SK-N-SH (cell line): ENCODE data around the gene KLHDC9. TPM values are rescaled to one million over a fixed set of nuclear protein-coding genes. Genes with fewer than 3 reads are reported as not detected.

Experiments used
- CTCF ChIA-PET: fragments of 300-600, 350-600 bp; formaldehyde crosslinking; extraction: SDS; loops from one replicate; lab custom pipeline; 2021; lab: Yijun Ruan, JAX
- POLR2A ChIA-PET: fragments of 350-600 bp; sonication (Branson Sonifier 250); formaldehyde crosslinking; extraction: SDS; loops from one replicate; lab custom pipeline; 2020; ENCODE audit warnings: antibody characterized with exemption, inconsistent platforms; lab: Yijun Ruan, JAX
- DNase-seq: peaks from one replicate; pipeline ENCODE4 v3.0.0; 2012
- H2AFZ ChIP-seq: fragments of 200-600 bp; sonication (generic); 2 replicates; pipeline ENCODE4 v1.8.1; 2016; ENCODE audit warnings: antibody characterized with exemption, mild to moderate bottlenecking, low read depth
- H3F3A ChIP-seq: fragments of 200-600 bp; sonication (generic); replicated peaks from 2 replicates; pipeline ENCODE3; 2016; ENCODE audit warnings: antibody characterized with exemption, mild to moderate bottlenecking; ENCODE audit not compliant: insufficient read depth
- H3K27ac ChIP-seq, 2 experiments: fragments of 200-500 bp in 1 of 2; fragments of 200-600 bp in 1 of 2; sonication (Bioruptor generic) in 1 of 2; sonication (generic), shearing (Covaris generic) in 1 of 2; 2 replicates each; pipeline versions ENCODE4 v1.5.1 to v1.6.1; 2014 to 2016; ENCODE audit warnings: low read depth in 2 of 2, inconsistent platforms in 1 of 2, low read length in 1 of 2, mild to moderate bottlenecking in 1 of 2, mixed read lengths in 1 of 2
- H3K27me3 ChIP-seq: fragments of 200-600 bp; sonication (generic), shearing (Covaris generic); 2 replicates; pipeline ENCODE4 v1.6.1; 2016; ENCODE audit warnings: mixed run types; ENCODE audit not compliant: insufficient read depth
- H3K36me3 ChIP-seq, 2 experiments: fragments of 200-500 bp in 1 of 2; fragments of 200-600 bp in 1 of 2; sonication (Bioruptor generic) in 1 of 2; sonication (generic) in 1 of 2; replicated peaks in 1 of 2; 2 replicates each; pipeline versions ENCODE3 to v1.5.1; 2014 to 2016; ENCODE audit warnings: low read length in 1 of 2, mild to moderate bottlenecking in 1 of 2; ENCODE audit not compliant: insufficient read depth in 2 of 2, control insufficient read depth in 1 of 2
- H3K4me1 ChIP-seq, 2 experiments: fragments of 200-500 bp in 1 of 2; fragments of 200-600 bp in 1 of 2; sonication (Bioruptor generic) in 1 of 2; sonication (generic), shearing (Covaris generic) in 1 of 2; 2 replicates each; pipeline versions ENCODE4 v1.5.1 to v1.6.1; 2014 to 2016; ENCODE audit warnings: low read depth in 1 of 2, low read length in 1 of 2, mixed run types in 1 of 2; ENCODE audit not compliant: insufficient read depth in 2 of 2, control insufficient read depth in 1 of 2
- H3K4me2 ChIP-seq: fragments of 200-600 bp; sonication (generic), shearing (Covaris generic); 2 replicates; pipeline ENCODE4 v1.6.1; 2017; ENCODE audit warnings: mixed run types
- H3K4me3 ChIP-seq, 2 experiments: fragments of 200-500 bp in 1 of 2; fragments of 200-600 bp in 1 of 2; sonication (Bioruptor generic) in 1 of 2; sonication (generic), shearing (Covaris generic) in 1 of 2; 2 replicates each; pipeline versions ENCODE4 v1.5.1 to v1.8.1; 2014 to 2016; ENCODE audit warnings: low read depth in 2 of 2, inconsistent platforms in 1 of 2, low read length in 1 of 2, mild to moderate bottlenecking in 1 of 2, mixed read lengths in 1 of 2, moderate library complexity in 1 of 2
- H3K79me2 ChIP-seq: fragments of 200-600 bp; sonication (generic); 2 replicates; pipeline ENCODE4 v1.8.1; 2017; ENCODE audit warnings: mild to moderate bottlenecking; ENCODE audit not compliant: insufficient read depth
- H3K9ac ChIP-seq: fragments of 200-600 bp; sonication (generic); 2 replicates; pipeline ENCODE4 v1.6.1; 2017; ENCODE audit warnings: mixed run types
- H3K9me2 ChIP-seq: fragments of 200-600 bp; sonication (generic); 2 replicates; pipeline ENCODE4 v1.6.1; 2017; ENCODE audit warnings: mixed run types
- H3K9me3 ChIP-seq: fragments of 200-600 bp; sonication (generic); 2 replicates; pipeline ENCODE4 v1.6.1; 2017; ENCODE audit warnings: mixed run types, mild to moderate bottlenecking, moderate library complexity
- H4K20me1 ChIP-seq: fragments of 200-600 bp; sonication (generic); 2 replicates; pipeline ENCODE4 v1.6.1; 2017; ENCODE audit warnings: mild to moderate bottlenecking, mixed run types; ENCODE audit not compliant: insufficient read depth
- CTCF ChIP-seq: fragments of 200-600 bp; sonication (generic); IDR thresholded peaks from 2 replicates; pipeline ENCODE4 v1.6.1; 2017; ENCODE audit warnings: antibody characterized with exemption, mild to moderate bottlenecking, moderate library complexity
- ELF1 ChIP-seq: IDR thresholded peaks from 2 replicates; pipeline ENCODE4 v1.4.0; 2012
- EP300 ChIP-seq, 2 experiments: IDR thresholded peaks; 2 replicates each; pipeline versions ENCODE4 v1.4.0 to v1.6.1; 2012; ENCODE audit warnings: borderline replicate concordance in 1 of 2, low read depth in 1 of 2, low read length in 1 of 2
- FOXM1 ChIP-seq: IDR thresholded peaks from 2 replicates; pipeline ENCODE4 v1.4.0; 2012; ENCODE audit warnings: low read depth, mild to moderate bottlenecking
- GABPA ChIP-seq: IDR thresholded peaks from 2 replicates; pipeline ENCODE4 v1.4.0; 2012; ENCODE audit warnings: low read depth, mild to moderate bottlenecking
- IRF3 ChIP-seq: fragments of 150-350 bp; IDR thresholded peaks from 2 replicates; pipeline ENCODE4 v1.6.1; 2016; ENCODE audit warnings: mild to moderate bottlenecking, low read depth, low read length
- MEF2A ChIP-seq: IDR thresholded peaks from 2 replicates; pipeline ENCODE4 v1.4.0; 2012; ENCODE audit warnings: low read depth, borderline replicate concordance
- MXI1 ChIP-seq: IDR thresholded peaks from 2 replicates; pipeline ENCODE4 v1.6.1; 2012; ENCODE audit warnings: mild to moderate bottlenecking, low read depth, low read length, improper control_type of control experiment
- PBX3 ChIP-seq: IDR thresholded peaks from 2 replicates; pipeline ENCODE4; 2012
- POLR2AphosphoS5 ChIP-seq: IDR thresholded peaks from 2 replicates; pipeline ENCODE4 v1.6.1; 2012; ENCODE audit warnings: low read depth, low read length
- RAD21 ChIP-seq: IDR thresholded peaks from 2 replicates; pipeline ENCODE4 v1.6.1; 2012; ENCODE audit warnings: mild to moderate bottlenecking, low read length
- SMC3 ChIP-seq: IDR thresholded peaks from 2 replicates; pipeline ENCODE4 v1.6.1; 2012; ENCODE audit warnings: low read depth, low read length, improper control_type of control experiment
- TAF1 ChIP-seq: IDR thresholded peaks from 2 replicates; pipeline ENCODE4 v1.6.1; 2012; ENCODE audit warnings: low read depth, mild to moderate bottlenecking, low read length, moderate library complexity, borderline replicate concordance
- TCF12 ChIP-seq: IDR thresholded peaks from 2 replicates; pipeline ENCODE4 v1.4.0; 2012
- USF2 ChIP-seq: fragments of 150-350 bp; IDR thresholded peaks from 2 replicates; pipeline ENCODE4 v1.6.1; 2017; ENCODE audit warnings: antibody characterized with exemption, low read length, low read depth, borderline replicate concordance
- WGBS: methylation state at CpG from one replicate; pipeline ENCODE4 v1.1.6; 2017; ENCODE audit warnings: low lambda C conversion rate; 5-methylcytosine and 5-hydroxymethylcytosine counted together
- polyA plus RNA-seq, 3 experiments: library from polyadenylated mRNA; depleted of rRNA; stranded (reverse); fragments of >200 nt; gene quantifications; 2 replicates each; pipeline ENCODE4 v1.2.3, GENCODE V29; 2012
- TF ChIP-seq, protein P1 (sequence below): IDR thresholded peaks from 2 replicates; pipeline ENCODE4 v1.4.0; 2012; ENCODE audit warnings: low read depth

The KLHDC9 gene
- polyA plus RNA-seq, 1 of the 3 experiments (the other 2 are of a cell fraction), result 4.7 TPM

DNA sequence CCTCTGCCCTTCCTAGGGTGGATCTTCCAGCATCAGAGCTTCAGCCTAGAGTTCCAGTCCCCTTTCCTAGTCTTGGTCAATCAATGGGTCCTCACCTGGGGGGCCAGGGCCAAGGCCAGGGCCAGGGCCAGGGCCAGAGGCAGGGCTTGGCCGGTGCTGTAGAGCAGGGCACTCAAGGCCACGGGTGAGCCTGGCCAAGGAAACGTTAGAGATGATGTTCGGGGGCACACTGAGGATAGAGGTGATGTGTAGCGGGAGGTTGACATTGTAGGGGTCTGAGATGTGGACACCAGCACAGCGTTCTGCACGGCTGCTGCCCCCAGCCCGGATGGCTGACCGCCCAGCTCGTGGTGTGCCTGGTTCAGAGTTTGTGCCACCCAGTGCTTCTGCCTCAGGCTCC, 46.9 kb upstream of the KLHDC9 start:
- H3K79me2 ChIP-seq, result no peaks in the 10 kb centered on the region
- H3K27ac ChIP-seq, result no peak overlapping the region
- H3K27me3 ChIP-seq, result no peaks in the 10 kb centered on the region
- no peaks in the 10 kb centered on the region for H3K9me2 ChIP-seq
- H3K4me3 ChIP-seq, result no peak overlapping the region
- H3K9ac ChIP-seq, result no peak overlapping the region
- no peaks in the 10 kb centered on the region for H3K36me3 ChIP-seq
- ChIA-PET POLR2A (no interaction called here), CTCF (interaction anchor here (1.2 to 1.7 kb wide), 2 partner anchors 84 to 88 kb away, joined by 3 to 4 read pairs; no protein-coding TSS in a partner anchor)
- no peak for DNase-seq
- H3K4me2 ChIP-seq, result no peak overlapping the region
- H2AFZ ChIP-seq, result no peak overlapping the region
- no peaks in the 10 kb centered on the region for H4K20me1 ChIP-seq
- no peaks in the 10 kb centered on the region for H3K9me3 ChIP-seq
- H3K4me1 ChIP-seq, result no peaks in the 10 kb centered on the region; a peak in 1 of 4 replicates
- TF ChIP-seq RAD21, result no peak
- H3F3A ChIP-seq, result no peaks in the 10 kb centered on the region
- 67% methylated on average over 10 of the region's 10 CpGs for WGBS

DNA sequence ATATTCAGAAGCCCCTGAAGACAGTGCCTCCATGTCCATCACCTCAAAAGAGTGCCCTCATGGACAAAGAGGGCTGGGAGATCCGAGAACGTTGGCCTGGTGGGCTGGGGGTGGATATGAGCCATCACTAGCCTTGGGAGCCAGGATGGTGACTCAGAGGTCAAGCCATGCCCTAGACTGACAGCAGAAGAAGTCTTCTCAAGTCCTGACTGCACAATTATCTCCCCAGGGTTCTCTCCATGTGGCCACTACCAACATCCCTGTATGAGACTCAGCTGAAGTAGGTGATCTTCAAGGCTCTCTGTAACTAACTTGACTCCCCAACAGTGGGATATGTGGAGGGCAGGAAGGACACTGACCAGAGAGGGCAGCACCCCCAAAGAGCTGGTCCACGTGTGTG, 45.3 kb upstream of the KLHDC9 start:
- no peaks in the 10 kb centered on the region for H3K36me3 ChIP-seq
- H3K9me2 ChIP-seq, result no peaks in the 10 kb centered on the region
- ChIA-PET CTCF (no interaction called here), POLR2A (no interaction called here)
- TF ChIP-seq FOXM1 (no peak), IRF3 (no peak), TAF1 (no peak), SMC3 (no peak), ELF1 (no peak), MEF2A (no peak), TCF12 (no peak)
- TF ChIP-seq, protein P1, sequence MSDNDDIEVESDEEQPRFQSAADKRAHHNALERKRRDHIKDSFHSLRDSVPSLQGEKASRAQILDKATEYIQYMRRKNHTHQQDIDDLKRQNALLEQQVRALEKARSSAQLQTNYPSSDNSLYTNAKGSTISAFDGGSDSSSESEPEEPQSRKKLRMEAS, result no peak
- no peaks in the 10 kb centered on the region for H3K79me2 ChIP-seq
- H2AFZ ChIP-seq, result no peak overlapping the region
- H3K27me3 ChIP-seq, result no peaks in the 10 kb centered on the region
- no peak overlapping the region for H3K27ac ChIP-seq
- H3K4me2 ChIP-seq, result no peak overlapping the region
- WGBS, result 63% methylated on average over 3 of the region's 3 CpGs
- H3F3A ChIP-seq, result no peaks in the 10 kb centered on the region
- H3K4me1 ChIP-seq, result no peaks in the 10 kb centered on the region
- no peak overlapping the region for H3K4me3 ChIP-seq
- H4K20me1 ChIP-seq, result no peaks in the 10 kb centered on the region
- H3K9me3 ChIP-seq, result no peaks in the 10 kb centered on the region
- DNase-seq, result no peak
- no peak overlapping the region for H3K9ac ChIP-seq

GRCh38 chr1:161054232-161054631, 43.9 kb upstream of the KLHDC9 start:
- Histone ChIP-seq H2AFZ (no peak overlapping the region), H3K36me3 (no peaks in the 10 kb centered on the region), H3K9ac (no peak overlapping the region), H3K9me2 (no peaks in the 10 kb centered on the region), H4K20me1 (no peaks in the 10 kb centered on the region), H3K4me2 (no peak overlapping the region), H3K27ac (no peak overlapping the region), H3K4me3 (no peak overlapping the region), H3F3A (no peaks in the 10 kb centered on the region), H3K4me1 (no peaks in the 10 kb centered on the region), H3K79me2 (no peaks in the 10 kb centered on the region), H3K9me3 (no peaks in the 10 kb centered on the region), H3K27me3 (no peaks in the 10 kb centered on the region)
- POLR2A ChIA-PET, result no interaction called here
- CTCF ChIA-PET, result interaction anchor here (0.7 to 1.5 kb wide), 3 partner anchors 17 to 44 kb away, joined by 3 to 4 read pairs (median 3); partner anchors contain the start of gene KLHDC9
- no peak for DNase-seq
- TF ChIP-seq MXI1 (no peak), USF2 (no peak), MEF2A (no peak), GABPA (no peak), IRF3 (no peak), POLR2AphosphoS5 (no peak), EP300 (IDR thresholded peaks at IDR 0.05; ENCODE audit: borderline replicate concordance in 1 of 2, low read depth in 1 of 2, low read length in 1 of 2) (no peak), CTCF (no peak), PBX3 (no peak)
- TF ChIP-seq, protein P1, result no peak
- WGBS, result 63% methylated on average over 3 of the region's 4 CpGs
